Measurements from ENCODE around the gene SGK1.

SGK1 gene

DNA sequence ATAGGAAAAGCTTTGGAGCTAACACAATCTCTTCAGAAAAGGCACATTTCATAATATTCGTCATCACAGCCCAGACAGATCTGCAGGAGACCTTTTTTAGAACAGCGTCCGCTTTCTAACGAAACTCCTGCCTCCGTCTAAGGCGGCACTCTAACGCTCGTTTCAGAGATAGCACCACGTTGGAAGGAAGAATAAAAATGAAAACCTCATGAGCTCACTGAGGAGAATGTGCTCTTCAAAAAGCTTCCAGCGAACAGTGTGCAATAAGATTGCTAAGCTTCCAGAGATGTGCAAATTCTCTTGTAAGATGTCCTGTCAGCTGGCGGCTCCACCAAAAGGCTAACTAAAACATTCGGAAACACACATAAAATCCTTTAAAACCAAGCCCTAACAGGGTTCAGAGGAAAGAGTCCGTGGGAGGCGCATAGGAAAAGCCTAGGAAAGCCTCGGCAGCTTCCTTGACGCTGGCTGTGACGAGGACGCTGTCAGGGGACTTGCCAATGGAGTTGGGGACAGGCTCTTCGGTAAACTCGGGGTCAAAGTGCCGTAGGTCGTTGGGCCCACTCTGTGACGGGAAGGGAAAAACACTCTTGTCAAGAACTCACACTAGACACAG, 147.9 kb downstream of the SGK1 start:
- Histone ChIP-seq H3K9me2 (ENCODE audit: low read depth, low read length) (no peaks in the 10 kb centered on the region), H3K4me3 (ENCODE audit: low read depth, low read length, poor library complexity, severe bottlenecking) (no peak overlapping the region), H3F3A (ENCODE audit: insufficient read depth, low read length) (no peaks in the 10 kb centered on the region), H3K79me2 (ENCODE audit: insufficient read depth, low read length) (no peaks in the 10 kb centered on the region), H4K20me1 (ENCODE audit: insufficient read depth, low read length) (no peaks in the 10 kb centered on the region), H3K4me2 (ENCODE audit: low read length) (no peak overlapping the region), H3K36me3 (ENCODE audit: insufficient read depth, low read length) (no peaks in the 10 kb centered on the region), H3K27me3 (ENCODE audit: insufficient read depth, low read length) (no peaks in the 10 kb centered on the region; the same call in 1 of the 2 replicates), H3K9me3 (ENCODE audit: low read length) (no peaks in the 10 kb centered on the region), H3K9ac (ENCODE audit: low read length) (no peak overlapping the region), H3K27ac (ENCODE audit: low read depth, low read length, poor library complexity, severe bottlenecking) (no peak overlapping the region), H3K4me1 (ENCODE audit: insufficient read depth, low read length, severe bottlenecking) (peaks cover 7% of the 10 kb centered on the region), H2AFZ (ENCODE audit: low read length) (no peak overlapping the region)
- TF ChIP-seq EZH2 (IDR thresholded peaks at IDR 0.05; ENCODE audit: borderline replicate concordance, low read length) = no peak
- TF ChIP-seq, protein P1, sequence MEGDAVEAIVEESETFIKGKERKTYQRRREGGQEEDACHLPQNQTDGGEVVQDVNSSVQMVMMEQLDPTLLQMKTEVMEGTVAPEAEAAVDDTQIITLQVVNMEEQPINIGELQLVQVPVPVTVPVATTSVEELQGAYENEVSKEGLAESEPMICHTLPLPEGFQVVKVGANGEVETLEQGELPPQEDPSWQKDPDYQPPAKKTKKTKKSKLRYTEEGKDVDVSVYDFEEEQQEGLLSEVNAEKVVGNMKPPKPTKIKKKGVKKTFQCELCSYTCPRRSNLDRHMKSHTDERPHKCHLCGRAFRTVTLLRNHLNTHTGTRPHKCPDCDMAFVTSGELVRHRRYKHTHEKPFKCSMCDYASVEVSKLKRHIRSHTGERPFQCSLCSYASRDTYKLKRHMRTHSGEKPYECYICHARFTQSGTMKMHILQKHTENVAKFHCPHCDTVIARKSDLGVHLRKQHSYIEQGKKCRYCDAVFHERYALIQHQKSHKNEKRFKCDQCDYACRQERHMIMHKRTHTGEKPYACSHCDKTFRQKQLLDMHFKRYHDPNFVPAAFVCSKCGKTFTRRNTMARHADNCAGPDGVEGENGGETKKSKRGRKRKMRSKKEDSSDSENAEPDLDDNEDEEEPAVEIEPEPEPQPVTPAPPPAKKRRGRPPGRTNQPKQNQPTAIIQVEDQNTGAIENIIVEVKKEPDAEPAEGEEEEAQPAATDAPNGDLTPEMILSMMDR (IDR thresholded peaks at IDR 0.05; ENCODE audit: low read length) = no peak

DNA sequence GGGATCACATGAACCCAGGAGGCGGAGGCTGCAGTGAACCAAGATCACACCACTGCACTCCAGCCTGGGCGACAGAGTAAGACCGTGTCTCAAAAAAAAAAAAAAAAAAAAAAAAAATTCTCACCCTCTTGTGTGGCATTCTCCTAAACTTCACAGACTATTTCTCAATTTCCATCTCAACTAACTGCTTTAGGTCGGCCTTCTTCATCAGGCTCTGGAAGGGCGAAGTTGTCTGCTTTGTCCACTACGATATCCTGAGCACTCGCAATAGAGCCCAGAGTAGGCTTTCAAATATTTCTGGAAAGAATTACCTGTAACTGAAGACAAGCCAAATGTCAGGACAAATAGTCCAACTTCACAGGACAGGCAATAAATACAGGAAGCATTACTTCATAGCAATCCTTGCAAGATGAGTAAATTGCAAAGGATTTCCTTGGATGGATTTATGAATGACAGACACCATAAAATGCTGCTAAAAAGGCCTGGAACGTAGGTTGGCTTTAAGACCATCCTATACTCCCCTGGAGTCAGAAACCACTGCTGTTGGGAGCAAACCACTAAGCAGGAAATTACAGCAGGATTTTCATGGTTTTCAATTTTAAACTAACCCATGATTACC, 149.2 kb downstream of the SGK1 start:
- Histone ChIP-seq H3K4me2 (ENCODE audit: low read length) (no peak overlapping the region), H3K4me1 (ENCODE audit: insufficient read depth, low read length, severe bottlenecking) (no peaks in the 10 kb centered on the region), H3K27me3 (ENCODE audit: insufficient read depth, low read length) (no peaks in the 10 kb centered on the region; the same call in 1 of the 2 replicates), H2AFZ (ENCODE audit: low read length) (no peak overlapping the region), H4K20me1 (ENCODE audit: insufficient read depth, low read length) (no peaks in the 10 kb centered on the region), H3K9me3 (ENCODE audit: low read length) (no peaks in the 10 kb centered on the region), H3K9ac (ENCODE audit: low read length) (no peak overlapping the region), H3K27ac (ENCODE audit: low read depth, low read length, poor library complexity, severe bottlenecking) (no peak overlapping the region), H3F3A (ENCODE audit: insufficient read depth, low read length) (no peaks in the 10 kb centered on the region), H3K79me2 (ENCODE audit: insufficient read depth, low read length) (no peaks in the 10 kb centered on the region), H3K4me3 (ENCODE audit: low read depth, low read length, poor library complexity, severe bottlenecking) (no peak overlapping the region), H3K36me3 (ENCODE audit: insufficient read depth, low read length) (no peaks in the 10 kb centered on the region), H3K9me2 (ENCODE audit: low read depth, low read length) (no peaks in the 10 kb centered on the region)
- no peak for TF ChIP-seq EZH2 (IDR thresholded peaks at IDR 0.05; ENCODE audit: borderline replicate concordance, low read length)
- TF ChIP-seq, protein P1 (IDR thresholded peaks at IDR 0.05; ENCODE audit: low read length) = no peak

DNA sequence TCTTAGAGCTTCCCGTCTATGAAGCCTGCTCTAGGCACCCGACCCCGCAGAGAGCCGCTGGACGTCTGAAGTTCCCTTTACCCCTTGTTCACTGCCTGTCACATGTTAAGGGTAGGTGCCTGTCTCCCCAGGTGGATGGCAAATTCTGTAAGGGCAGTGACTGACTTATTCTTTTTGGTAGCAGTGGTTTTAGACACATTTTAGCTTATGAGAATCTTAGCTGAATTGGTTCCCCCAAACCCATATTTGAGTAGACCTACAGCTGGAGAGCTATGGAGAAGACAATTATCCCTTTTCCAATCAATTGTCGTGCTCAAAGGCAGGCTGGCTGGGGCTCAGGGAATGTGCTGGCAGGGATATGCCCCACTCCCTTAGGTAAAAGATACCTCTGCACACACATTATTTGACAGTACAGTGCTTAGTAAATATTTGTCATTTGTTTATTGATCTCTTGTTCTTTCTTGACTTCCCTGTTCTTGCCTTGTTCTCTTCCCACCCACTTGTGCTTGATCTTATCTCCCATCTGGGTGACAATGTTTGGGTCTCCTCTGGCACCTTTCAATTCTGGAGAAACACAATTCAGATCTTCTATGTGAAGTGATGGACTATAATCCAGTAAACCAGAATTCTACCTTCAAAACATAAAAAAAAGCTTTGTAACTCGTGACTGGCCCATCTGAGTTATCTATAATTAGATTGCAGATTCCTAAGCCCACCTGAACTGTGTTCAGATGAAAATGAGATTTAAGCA, 151.2 kb downstream of the SGK1 start:
- H3K4me3 ChIP-seq (ENCODE audit: low read depth, low read length, poor library complexity, severe bottlenecking) = no peak overlapping the region
- H3K79me2 ChIP-seq (ENCODE audit: insufficient read depth, low read length) = no peaks in the 10 kb centered on the region
- no peaks in the 10 kb centered on the region; the same call in 1 of the 2 replicates for H3K27me3 ChIP-seq (ENCODE audit: insufficient read depth, low read length)
- H3K9ac ChIP-seq (ENCODE audit: low read length) = no peak overlapping the region
- H3F3A ChIP-seq (ENCODE audit: insufficient read depth, low read length) = no peaks in the 10 kb centered on the region
- H3K4me1 ChIP-seq (ENCODE audit: insufficient read depth, low read length, severe bottlenecking) = no peaks in the 10 kb centered on the region
- no peaks in the 10 kb centered on the region for H4K20me1 ChIP-seq (ENCODE audit: insufficient read depth, low read length)
- no peaks in the 10 kb centered on the region for H3K9me2 ChIP-seq (ENCODE audit: low read depth, low read length)
- no peak overlapping the region for H3K27ac ChIP-seq (ENCODE audit: low read depth, low read length, poor library complexity, severe bottlenecking)
- H2AFZ ChIP-seq (ENCODE audit: low read length) = no peak overlapping the region
- TF ChIP-seq, protein P1 (IDR thresholded peaks at IDR 0.05; ENCODE audit: low read length) = no peak
- TF ChIP-seq EZH2 (IDR thresholded peaks at IDR 0.05; ENCODE audit: borderline replicate concordance, low read length) = no peak
- no peak overlapping the region for H3K4me2 ChIP-seq (ENCODE audit: low read length)
- H3K36me3 ChIP-seq (ENCODE audit: insufficient read depth, low read length) = no peaks in the 10 kb centered on the region
- no peaks in the 10 kb centered on the region for H3K9me3 ChIP-seq (ENCODE audit: low read length)
